HG02938 (cell line): ENCODE measurements around the gene DIAPH2.

Source experiments
- ATAC-seq: cut with Tn5 transposase; IDR thresholded peaks from one replicate; pipeline ENCODE4 v1.9.1; 2021; ENCODE audit warnings: mild to moderate bottlenecking, moderate library complexity; ENCODE audit not compliant: unreplicated experiment

Gene DIAPH2

DNA sequence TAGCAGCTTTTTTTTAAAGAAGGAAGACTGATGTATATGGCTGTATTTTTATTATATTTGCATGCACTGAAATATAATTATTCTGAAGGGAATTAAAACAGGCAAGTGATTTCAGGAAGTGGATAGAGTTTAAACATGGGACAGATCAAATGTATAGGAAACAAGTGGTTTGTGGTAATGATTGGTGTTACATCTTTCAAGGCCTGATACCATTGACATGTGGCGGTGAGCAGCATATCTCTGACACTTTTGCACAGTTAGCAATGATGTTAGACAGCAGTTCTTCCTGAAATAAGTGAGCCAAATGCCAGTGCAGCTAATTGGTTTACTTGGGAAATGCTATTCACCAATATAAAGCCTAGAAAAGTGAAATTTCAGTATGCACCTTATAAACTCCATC is 471.2 kb downstream of the DIAPH2 start:
- ATAC-seq, result no peak

DNA sequence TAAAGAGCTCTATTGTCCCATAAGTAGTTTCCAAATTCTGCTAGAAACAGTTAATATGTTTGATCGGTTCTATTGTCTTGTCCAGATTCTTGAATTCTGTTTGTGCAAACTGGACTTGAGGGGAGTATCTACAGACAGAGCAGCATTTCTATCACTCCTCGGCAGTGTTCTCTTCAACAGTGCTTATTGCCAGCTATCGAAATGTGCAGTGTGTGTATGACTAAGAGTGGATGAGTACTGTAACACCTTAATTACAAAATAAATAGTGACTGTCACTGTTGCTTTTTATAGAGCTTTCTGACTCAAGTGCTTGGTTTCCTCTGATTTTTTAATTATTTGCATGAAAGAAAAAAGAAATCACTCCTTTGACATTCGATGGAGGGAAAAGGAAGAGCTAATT is 473.6 kb downstream of the DIAPH2 start:
- ATAC-seq, result no peak

DNA sequence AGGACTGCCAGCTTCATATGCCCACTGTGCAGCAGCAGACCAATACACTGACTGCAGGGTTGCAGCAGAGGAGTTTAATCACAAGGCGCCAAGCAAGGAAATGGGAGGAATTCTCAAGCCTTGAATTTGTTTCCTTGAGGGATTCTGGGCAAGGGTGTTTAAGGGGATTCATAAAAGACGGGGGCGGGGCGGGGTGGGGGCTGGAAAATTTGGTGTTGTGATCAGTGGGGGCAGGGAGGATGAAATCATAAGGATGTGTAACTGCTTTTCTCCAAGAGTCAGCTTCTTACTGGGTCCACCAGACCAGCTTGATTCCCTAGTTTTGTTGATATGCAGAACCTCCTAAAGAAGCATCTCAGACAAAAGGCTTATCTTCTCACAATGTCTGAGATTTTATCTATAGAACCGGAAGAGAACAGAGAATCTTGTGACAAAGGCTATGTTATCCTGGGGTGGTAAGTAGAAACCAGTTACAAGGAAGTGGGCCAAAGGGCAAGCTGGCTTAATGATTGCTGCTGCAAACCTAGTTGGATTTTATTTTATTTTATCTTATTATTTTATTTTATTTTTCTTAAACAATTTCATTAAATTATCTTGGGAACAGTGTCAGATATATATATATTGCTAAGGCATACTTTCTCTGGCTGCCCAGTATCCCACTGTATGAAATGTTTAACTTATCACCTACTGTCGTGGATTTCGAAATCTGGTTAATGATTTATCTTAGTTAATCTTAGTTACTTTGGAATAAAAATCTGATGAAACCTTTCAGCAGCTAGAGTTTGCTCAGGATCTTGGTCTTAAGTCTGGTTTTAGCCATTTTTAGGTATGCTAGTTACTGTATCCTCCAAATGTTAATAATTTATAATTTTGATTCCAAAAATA is 475.5 kb downstream of the DIAPH2 start:
- ATAC-seq, result no peak

DNA sequence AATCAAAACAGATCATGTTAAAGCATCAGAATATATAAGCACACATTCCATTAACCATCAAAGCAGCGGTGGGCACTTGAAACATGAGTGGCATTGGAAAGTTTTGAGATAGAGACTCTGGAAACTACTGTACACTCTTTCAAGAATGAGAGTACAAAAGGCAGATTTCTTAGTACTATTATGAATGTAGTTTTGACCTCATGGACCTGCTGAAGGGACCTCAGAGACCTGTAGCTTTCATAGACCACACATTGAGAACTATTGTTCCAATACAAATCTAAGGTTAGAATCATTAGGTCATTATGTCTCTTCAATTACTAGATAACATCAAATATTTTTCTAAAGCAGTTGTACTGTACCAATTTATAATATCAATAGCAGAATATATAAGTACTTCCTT is 482.7 kb downstream of the DIAPH2 start:
- ATAC-seq, result peak; percentile 79

DNA sequence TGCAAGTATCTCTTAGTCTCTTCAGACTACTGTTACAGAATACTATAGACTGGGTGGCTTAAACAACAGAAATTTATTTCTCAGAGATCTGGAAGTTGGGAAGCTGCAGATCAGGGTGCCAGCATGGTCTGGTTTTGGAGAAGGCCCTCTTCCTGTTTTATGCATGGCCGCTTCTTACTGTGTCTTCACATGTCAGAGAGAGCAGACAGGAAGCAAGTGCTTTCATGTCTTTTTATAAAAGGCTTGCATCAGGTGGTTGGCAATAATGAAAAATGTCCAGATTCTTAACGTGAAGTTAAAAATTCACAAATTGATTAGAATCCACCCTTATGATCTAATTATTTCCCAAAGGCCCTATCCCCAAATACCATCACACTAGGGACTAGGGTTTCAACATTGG is 484.0 kb downstream of the DIAPH2 start:
- ATAC-seq, result no peak

DNA sequence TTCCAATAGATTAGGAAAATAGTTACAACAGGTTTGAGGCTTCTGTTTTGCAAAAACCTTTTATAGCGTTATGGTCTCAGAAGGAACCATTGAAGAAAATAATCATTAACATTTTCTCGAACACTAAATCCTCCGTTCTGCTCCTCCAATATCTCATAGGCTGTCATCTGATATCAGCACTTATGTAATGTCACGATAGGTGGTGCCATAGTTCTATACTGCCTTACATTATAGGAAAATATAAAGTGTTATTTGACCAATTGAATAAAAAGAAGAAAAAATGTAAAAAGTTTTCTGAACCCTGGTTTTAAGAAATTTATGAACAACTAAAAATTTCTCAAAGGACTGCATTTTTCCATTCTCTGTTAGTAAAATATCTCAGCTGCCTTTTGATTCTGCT is 490.5 kb downstream of the DIAPH2 start:
- no peak for ATAC-seq

DNA sequence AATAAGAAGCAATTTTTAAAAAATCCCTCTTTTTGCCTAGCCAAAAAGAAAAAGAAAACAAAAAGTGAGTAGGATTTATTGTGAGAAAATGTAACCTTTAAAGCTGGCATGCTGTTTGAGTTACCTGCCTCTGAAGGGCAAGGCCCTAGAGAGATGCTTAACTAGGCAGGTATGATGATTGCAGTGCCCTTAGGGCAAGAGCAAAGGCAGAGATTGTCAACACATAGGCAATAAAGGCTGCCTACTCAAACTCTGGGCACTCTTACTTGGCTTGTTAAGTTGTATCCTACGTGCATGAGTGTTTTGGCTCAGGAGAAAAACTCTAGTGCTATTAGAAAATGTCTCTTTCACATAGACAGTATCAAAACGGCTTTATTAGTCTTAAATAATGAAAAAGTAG is 505.0 kb downstream of the DIAPH2 start:
- no peak for ATAC-seq

DNA sequence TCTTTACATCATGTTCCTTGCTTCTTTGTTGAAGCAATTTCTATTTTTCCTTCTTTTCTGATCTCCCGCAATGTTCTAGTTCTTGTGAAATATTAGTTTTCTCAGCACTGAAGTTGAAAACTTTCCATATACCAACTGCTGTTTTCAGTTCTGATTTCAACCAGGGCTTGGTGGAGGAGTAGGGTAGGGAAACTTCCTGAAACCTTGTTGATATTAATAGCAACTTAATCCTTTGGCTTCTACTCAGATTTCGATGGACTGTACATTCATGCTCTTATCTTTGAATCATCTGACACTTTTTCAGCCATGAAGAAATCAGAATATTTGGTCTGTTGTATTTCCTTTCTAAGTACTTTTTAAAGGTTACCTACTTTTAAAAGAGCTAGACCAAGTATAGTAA is 514.9 kb downstream of the DIAPH2 start:
- no peak for ATAC-seq

DNA sequence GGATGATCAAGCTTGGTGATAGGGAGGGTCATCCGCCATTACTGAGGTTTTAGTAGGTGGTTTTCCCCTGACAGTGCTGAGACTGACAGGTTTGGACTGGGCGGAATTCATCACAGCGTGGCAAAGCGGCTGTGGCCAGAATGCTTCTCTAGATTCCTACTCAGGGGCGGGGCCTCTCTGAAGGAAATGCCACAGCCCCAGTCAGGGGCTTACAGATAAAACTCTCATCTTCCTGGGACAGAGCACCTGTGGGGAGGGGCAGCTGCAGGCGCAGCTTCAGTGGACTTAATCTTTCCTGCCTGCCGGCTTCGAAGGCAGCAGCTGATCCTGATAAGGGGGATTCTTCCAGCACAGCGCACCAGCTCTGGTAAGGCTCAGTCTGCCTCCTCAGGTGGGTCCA is 515.8 kb downstream of the DIAPH2 start:
- no peak for ATAC-seq

DNA sequence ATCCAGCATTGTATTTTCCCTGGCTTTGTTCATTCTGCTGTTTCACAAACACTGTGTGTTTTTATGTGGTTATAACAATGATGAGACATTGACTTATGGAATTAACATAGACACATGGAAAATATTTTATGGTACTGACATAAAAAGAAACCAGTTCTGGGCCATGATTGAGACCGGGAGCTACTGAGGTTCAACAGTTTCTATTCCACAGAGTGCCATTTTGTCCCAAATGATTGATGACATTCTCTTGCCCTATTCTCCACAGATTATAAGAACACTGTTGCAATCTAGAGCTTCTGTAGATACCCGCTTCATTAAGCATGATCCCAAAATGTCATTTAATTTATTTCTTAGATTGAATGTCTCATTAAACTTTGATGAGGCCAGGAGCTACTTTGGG is 525.9 kb downstream of the DIAPH2 start:
- no peak for ATAC-seq

DNA sequence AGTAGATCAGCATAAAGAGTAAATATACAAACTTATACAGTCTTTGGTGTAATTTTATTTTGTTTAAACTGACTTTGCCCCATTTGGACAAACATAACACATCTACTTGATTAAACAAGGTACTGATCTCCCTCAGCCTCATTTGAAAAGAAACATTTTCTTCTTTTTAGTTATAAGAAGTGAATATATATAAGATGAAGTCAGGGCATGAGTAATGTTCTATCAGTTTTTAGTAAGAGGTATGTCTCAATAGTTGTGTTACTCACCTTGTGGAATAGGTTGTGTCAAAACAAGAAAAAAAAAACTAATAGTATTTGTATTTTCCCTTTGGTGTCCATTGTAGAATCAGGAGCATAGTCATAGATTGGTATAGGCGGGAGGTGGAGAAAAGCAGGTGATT is 526.4 kb downstream of the DIAPH2 start:
- no peak for ATAC-seq

DNA sequence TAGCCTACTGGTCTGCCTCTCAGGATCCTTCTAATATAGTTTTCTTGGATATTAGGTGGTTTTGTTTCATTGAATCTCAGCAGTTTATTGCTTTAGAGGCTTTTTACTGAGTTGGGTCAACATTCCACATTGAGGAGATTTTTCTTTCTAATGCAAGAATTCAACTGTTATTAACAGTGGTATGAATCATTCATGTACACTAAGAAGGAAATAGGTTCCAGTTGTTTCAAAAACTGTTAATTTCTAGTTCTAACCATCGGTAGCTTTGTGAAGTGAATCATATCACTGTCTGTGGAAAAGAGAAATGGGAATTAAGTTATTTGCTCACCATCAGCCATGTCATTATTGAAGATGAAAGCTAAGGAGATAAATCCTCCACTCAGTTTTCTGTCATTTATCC is 530.5 kb downstream of the DIAPH2 start:
- no peak for ATAC-seq

DNA sequence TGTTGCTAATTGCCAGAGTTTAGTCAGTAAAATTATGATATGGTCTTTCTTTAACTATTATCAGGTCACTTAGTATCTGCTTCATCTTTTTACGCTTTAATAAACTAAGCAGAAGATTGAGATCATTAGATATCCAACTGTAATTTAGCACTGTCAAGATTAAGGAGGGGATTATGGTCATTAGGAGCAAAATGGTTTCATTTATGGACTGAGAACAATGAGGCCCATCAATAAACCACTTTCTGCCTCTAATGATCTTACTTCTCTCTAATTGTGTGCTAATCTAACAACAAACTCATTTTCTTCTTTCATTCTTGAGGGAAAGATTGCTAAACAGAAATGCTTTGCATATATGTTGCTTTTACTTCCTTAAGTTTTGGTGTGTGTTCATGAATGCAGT is 539.5 kb downstream of the DIAPH2 start:
- no peak for ATAC-seq

DNA sequence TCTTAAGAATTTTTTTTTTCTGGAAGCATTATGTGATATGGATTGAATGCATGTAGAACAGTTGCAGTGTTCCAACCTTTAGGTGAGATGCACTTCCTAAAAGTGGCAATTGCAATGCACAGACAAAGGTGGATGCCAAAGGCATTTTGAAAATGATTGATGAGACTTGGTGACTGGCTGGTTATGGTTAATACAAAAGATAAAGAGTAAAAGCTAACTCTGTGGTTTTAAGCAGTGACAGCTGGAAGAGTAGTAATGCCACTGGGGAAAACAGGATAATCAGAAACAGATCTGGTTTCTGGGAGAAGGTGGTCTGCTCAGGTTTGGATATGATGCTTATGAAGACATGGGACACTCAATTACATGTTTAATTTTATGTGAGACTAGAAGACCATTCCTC is 544.7 kb downstream of the DIAPH2 start:
- no peak for ATAC-seq

DNA sequence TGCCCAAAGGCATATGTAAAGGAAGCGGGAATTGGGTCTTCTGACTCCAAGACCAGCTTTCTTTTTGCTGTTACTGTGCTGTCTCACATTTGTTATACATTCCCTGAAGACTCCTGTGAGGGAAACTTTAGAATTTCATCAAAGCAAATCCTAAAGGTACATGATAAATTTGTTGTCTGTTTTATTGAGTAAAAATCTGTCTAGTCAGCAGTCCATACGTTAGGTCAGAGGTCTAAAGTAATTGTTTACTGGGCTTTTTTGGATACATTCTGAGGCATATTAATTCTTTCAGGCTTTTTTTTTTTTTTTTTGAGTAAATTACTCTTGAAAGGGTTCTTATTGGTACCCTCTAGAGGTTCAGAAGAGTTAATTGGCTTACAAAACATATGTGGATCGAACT is 546.3 kb downstream of the DIAPH2 start:
- no peak for ATAC-seq

DNA sequence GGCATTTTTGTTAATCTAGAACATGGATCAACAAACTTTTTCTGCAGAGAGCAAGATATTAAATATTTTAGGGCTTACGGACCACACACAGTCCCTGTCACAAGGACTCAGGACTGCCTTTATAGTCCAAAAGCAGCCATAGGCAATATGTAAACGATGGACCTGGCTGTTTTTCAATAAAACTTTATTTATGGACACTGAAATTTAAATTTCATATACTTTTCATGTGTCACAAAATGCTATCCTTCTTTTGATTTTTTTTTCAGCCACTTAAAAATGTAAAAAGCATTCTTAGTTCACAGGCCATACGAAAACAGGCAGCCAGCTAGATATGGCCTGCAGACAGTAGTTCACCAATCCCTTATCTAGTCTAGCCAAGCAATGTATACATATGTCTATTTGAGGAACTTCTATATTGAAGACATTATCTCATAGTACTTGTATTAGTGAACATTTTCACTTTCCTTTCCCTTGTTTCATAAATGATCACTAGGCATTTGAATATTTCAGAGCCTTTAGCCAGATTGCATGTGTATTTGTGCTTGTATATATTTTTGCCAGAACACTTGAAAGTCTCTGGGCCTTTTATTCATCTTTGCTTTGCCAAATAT is 549.9 kb downstream of the DIAPH2 start:
- ATAC-seq, result peak; percentile 100

DNA sequence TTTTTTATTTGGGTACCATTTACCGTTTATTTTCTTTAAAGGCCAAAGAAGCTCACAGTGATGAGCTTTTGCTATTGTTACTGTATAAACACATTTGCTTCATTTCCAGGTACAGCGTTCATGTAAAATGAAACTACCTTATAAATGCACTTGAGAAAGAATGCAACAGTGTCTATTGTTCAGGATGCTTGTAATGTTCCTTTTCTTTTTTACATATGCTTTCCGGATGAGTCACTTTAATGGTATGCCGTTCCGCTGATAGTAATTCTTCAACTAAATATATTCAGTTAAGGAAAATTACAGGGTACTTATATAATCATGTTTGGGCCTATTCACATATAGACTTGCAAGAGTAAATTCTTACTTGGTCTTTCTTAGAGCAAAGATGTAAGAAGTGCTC is 554.0 kb downstream of the DIAPH2 start:
- ATAC-seq, result no peak

DNA sequence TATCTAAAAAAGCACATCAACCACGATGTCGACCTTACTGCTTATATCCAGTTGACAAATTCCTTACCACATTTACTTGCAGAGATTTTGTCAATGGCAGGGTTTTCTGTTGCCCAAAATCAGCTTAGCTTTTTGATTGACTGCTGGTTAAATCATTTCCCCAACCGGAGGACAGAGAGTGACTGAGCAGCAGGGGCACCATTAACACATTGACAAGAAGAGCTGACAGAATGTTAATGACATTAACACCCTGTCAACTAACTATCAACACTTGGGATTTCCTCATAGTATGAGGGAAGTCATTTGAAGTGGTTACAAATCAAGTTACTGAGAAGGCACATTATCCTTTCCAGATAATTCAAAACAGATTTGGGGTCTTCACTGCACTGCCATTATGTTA is 567.5 kb downstream of the DIAPH2 start:
- ATAC-seq, result no peak

DNA sequence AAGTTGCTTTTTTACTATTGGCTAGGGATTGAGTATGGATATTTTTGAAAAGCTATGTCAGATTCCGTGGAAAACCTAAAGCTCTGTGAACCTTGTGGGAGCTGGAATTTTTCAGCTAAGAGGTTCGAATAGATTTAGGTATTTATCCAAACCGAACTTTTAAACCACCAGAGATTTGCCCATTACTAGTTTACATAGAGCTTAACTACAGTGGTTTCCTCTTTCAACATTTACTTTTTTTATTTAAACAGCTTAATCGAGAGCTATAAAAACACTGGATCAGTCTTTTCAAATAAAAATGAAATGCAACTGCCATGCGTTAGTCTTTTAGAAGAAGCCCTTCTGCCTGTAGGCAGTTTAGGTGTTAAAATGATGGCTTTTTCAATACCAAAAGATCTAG is 576.0 kb downstream of the DIAPH2 start:
- no peak for ATAC-seq

DNA sequence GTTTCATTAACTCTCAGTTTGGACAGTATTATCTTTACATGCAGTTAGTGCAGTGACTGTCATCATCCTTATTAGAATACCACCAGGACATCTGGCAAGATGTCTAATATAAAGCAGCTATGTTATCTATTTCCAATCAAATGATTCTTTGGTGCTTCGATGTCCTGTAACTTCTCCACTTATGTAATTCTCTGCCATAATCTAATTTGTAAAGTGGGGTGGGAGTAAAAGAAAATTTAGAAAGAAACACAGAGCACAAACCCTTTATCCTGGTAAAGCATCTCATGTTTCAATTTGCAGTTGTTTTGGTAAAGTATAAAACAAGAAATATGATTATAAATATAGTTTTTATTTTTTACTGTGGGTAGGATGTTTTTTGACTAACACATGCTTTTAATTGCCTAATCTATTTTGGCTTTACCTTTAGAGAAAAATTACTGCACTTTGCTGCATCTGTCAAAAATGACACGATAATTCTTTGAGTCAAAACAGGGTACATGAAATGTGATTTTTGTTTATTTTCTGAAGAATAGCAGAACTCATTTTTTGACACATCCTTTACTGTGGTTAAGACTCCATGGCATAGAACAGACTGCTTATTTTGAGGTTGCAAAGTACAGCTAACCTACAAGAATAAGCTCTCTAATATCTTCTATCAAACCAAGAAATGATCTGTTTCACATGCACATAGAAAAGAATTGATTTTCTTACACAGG is 581.9 kb downstream of the DIAPH2 start:
- ATAC-seq, result no peak

DNA sequence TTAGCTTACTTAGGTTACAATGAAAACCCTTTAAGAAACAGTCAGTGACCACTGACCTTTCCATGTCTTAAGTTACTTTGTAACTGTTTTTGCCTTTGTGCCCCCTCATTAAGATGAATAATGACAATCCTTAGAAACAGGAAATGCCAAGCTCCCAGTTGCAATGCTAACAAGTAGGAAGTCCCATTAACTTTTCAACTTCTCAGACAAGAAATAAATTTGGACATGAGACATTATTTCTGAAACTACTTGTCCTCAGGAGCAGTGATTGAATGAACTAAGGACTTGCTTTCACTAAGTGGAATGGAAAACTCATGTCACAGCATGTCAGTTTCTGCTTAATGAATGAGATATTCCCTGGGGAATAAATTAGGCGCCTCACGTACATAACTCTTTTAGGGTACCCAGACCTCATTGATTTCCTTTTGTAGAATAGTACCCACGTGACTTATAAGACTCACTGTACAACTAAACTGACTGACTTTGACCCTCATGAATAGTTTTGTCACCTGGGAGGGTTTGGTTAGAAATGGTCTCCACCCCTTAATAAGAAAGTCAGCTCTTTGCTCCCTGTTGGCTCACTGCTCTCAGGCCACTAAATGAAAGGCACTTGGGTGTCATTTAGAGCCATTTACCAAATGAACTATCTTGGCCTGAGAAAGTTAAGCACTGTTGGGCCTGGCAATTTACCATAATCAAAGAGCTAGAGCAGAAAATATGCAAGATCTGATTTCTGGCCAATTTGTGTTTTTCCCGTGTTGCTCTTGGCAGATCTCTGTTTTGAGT is 582.9 kb downstream of the DIAPH2 start:
- ATAC-seq, result no peak
